Urothelium cell line (cell line): ENCODE measurements around the gene ZNF18.

Source experiments
- DNase-seq: peaks from one replicate; pipeline ENCODE4 v3.0.0; 2011; ENCODE audit warnings: low spot score, mixed read lengths
- FAIRE-seq: peaks from 2 replicates; lab custom pipeline; 2011; peaks lifted over from hg19 to GRCh38; lab: Jason Lieb, UNC

ZNF18 gene

GRCh38 chr17:11997147-11997971 is at the start of gene ZNF18:
Gene ZNF18 (minus strand): TSS chr17:11997475. CDS start chr17:11992829, 4,646 bp downstream.
- DNase-seq (peak; percentile 95), FAIRE-seq (no peak)

GRCh38 chr17:12046786-12047185 is 49.5 kb upstream of the ZNF18 start:
- DNase-seq (no peak), FAIRE-seq (no peak)

- FAIRE-seq (no peak), DNase-seq (no peak)
Measured at GRCh38 chr17:12043702-12044101, 46.4 kb upstream of the ZNF18 start.

- FAIRE-seq = no peak
- DNase-seq = peak; percentile 29
Measured at GRCh38 chr17:12041312-12041711, 44.0 kb upstream of the ZNF18 start.

GRCh38 chr17:12040478-12040877 is 43.2 kb upstream of the ZNF18 start:
- DNase-seq (no peak), FAIRE-seq (no peak)

GRCh38 chr17:12037970-12038369 is 40.7 kb upstream of the ZNF18 start:
- no peak for FAIRE-seq
- no peak for DNase-seq

- FAIRE-seq = no peak
Measured at GRCh38 chr17:12035673-12036072, 38.4 kb upstream of the ZNF18 start.

GRCh38 chr17:12034538-12034937 is 37.3 kb upstream of the ZNF18 start:
- FAIRE-seq (no peak), DNase-seq (no peak)

More at GRCh38 chr17:12035673-12036072, 38.4 kb upstream of the ZNF18 start:
- no peak for DNase-seq

- FAIRE-seq = no peak
Measured at GRCh38 chr17:12028611-12029010, 31.3 kb upstream of the ZNF18 start.

GRCh38 chr17:12027658-12028057 is 30.4 kb upstream of the ZNF18 start:
- FAIRE-seq (no peak), DNase-seq (no peak)

More at GRCh38 chr17:12028611-12029010, 31.3 kb upstream of the ZNF18 start:
- DNase-seq = no peak

- FAIRE-seq (no peak), DNase-seq (peak; percentile 39)
Measured at GRCh38 chr17:12024327-12024726, 27.1 kb upstream of the ZNF18 start.

GRCh38 chr17:12022310-12022709 is 25.0 kb upstream of the ZNF18 start:
- no peak for FAIRE-seq
- DNase-seq = no peak

GRCh38 chr17:12021623-12022140 is 24.4 kb upstream of the ZNF18 start:
- DNase-seq (no peak), FAIRE-seq (no peak)

GRCh38 chr17:12020642-12021622 is 23.7 kb upstream of the ZNF18 start, which contains the start of gene MAP2K4:
Gene MAP2K4 (plus strand): TSS chr17:12020877. CDS start chr17:12020887, 10 bp downstream.
- peak; percentile 59 for FAIRE-seq
- peak; percentile 91 for DNase-seq

- DNase-seq = no peak
- no peak for FAIRE-seq
Measured at GRCh38 chr17:12007466-12007865, 10.2 kb upstream of the ZNF18 start.

GRCh38 chr17:11999696-12000095 is 2.4 kb upstream of the ZNF18 start:
- DNase-seq = no peak
- FAIRE-seq = no peak

GRCh38 chr17:11997972-11998233 is 628 bp upstream of the ZNF18 start:
- FAIRE-seq (no peak), DNase-seq (no peak)

GRCh38 chr17:11996722-11997146 is 541 bp downstream of the ZNF18 start:
- FAIRE-seq (no peak), DNase-seq (peak; percentile 13)

GRCh38 chr17:11991461-11991860 is 5.8 kb downstream of the ZNF18 start:
- DNase-seq (no peak), FAIRE-seq (no peak)

- no peak for FAIRE-seq
- DNase-seq = no peak
Measured at GRCh38 chr17:11990363-11990983, 6.8 kb downstream of the ZNF18 start.

GRCh38 chr17:11986942-11987329 is 10.3 kb downstream of the ZNF18 start:
- no peak for FAIRE-seq
- peak; percentile 16 for DNase-seq
